Heart right ventricle (tissue), 16 donors: ENCODE data around the gene SPATA25. TPM values are rescaled to one million over a fixed set of nuclear protein-coding genes. Genes with fewer than 3 reads are reported as not detected.

Experiments
- ATAC-seq, 8 donors: fragments of 200-7000 bp; cut with Tn5 transposase; one replicate each; pipeline ENCODE4 v1.9.1; 2020; ENCODE audit warnings: mild to moderate bottlenecking in 8 of 8, moderate library complexity in 8 of 8, moderate number of reproducible peaks in 1 of 8
- DNase-seq, 2 donors: peaks; one replicate each; pipeline ENCODE4 v3.0.0-alpha.2; 2020
- H3K27ac ChIP-seq, 10 donors: fragments of 200-600 bp; sonication (generic) in 2 of 10; one replicate each; pipeline versions ENCODE4 v1.5.0 to v1.8.0; 2020 to 2022; ENCODE audit warnings: mild to moderate bottlenecking in 3 of 10
- H3K27me3 ChIP-seq, 7 donors: fragments of 200-600 bp; one replicate each; pipeline ENCODE4 v1.8.0; 2021 to 2022; ENCODE audit warnings: mild to moderate bottlenecking in 2 of 7
- H3K36me3 ChIP-seq, 9 donors: fragments of 200-600 bp; sonication (generic) in 1 of 9; one replicate each; pipeline versions ENCODE4 v1.5.0 to v1.8.0; 2020 to 2022; ENCODE audit warnings: mild to moderate bottlenecking in 2 of 9
- H3K4me1 ChIP-seq, 9 donors: fragments of 200-600 bp; sonication (generic) in 1 of 9; one replicate each; pipeline versions ENCODE4 v1.5.0 to v1.8.0; 2020 to 2022; ENCODE audit warnings: mild to moderate bottlenecking in 4 of 9
- H3K4me3 ChIP-seq, 10 donors: fragments of 200-600 bp; sonication (generic) in 2 of 10; one replicate each; pipeline versions ENCODE4 v1.5.0 to v1.8.0; 2020 to 2022; ENCODE audit warnings: mild to moderate bottlenecking in 7 of 10, moderate library complexity in 2 of 10
- H3K9me3 ChIP-seq, 11 donors: fragments of 200-600 bp in 10 of 11; sonication (generic) in 2 of 11; one replicate each; pipeline versions ENCODE4 v1.5.0 to v1.8.0; 2013 to 2022; ENCODE audit warnings: mild to moderate bottlenecking in 2 of 11, control low read depth in 1 of 11, moderate library complexity in 1 of 11
- WGBS, 2 donors: extraction: QIAGEN DNeasy Blood & Tissue Kit; methylation state at CpG; one replicate each; pipeline ENCODE4 v1.1.7; 2013; ENCODE audit warnings: inconsistent platforms in 1 of 2; 5-methylcytosine and 5-hydroxymethylcytosine counted together
- intact Hi-C, 10 donors: fragments of 100-400 bp; cut with DNase I; formaldehyde crosslinking; loops; one replicate each; pipeline versions ENCODE4 v1.11.1 to v1.14.2; 2022
- polyA plus RNA-seq, 2 donors: library from polyadenylated mRNA; stranded (reverse); fragments of 200-250 nt; gene quantifications; one replicate each; pipeline ENCODE4 v1.2.3, GENCODE V29; 2013
- total RNA-seq, 10 donors: library from RNA; stranded (reverse); fragmentation: NEBNext Ultra II Directional in 3 of 10; extraction: Animal tissue kit (Norgen Biotek cat#: 25700) in 3 of 10; gene quantifications; one replicate each; pipeline versions ENCODE4 v1.2.1 to v1.2.4, GENCODE V29; 2021 to 2023
- TF ChIP-seq, protein P1 (sequence below), 9 donors: fragments of 200-600 bp; sonication (generic) in 2 of 9; IDR thresholded peaks; one replicate each; pipeline versions ENCODE4 v1.5.0 to v1.8.0; 2021 to 2022; ENCODE audit warnings: antibody characterized with exemption in 9 of 9, mild to moderate bottlenecking in 5 of 9, moderate library complexity in 1 of 9
- donor health status: Arrhythmogenic right ventricular cardiomyopathy.
- donor health status: ischemic (EF 13 %, LVEDD 7.1; RV severe dilation, severe dysfunction).
- donor health status: healthy with polysubstance abuse.
- donor health status: DM: no; HTN: yes; CAD: no.
- donor health status: DM: no; HTN: no; CAD: no.
- donor health status: ischemic (EF 25% LVEDD 6.9; RV normal size, moderate dysfunction).
- donor health status: ischemic (EF 25% LVEDD 5.7; RV mildly dilated, moderate dysfunction).
- donor health status: healthy.
- donor health status: DM: yes; HTN: yes; CAD: no.
- donor health status: Ischemic cardiomyopathy.
- donor health status: ischemic (EF 35%, LVEDD 5.7; RV mildly dilated, moderate dysfunction).
- donor health status: nonischemic (EF 11% LVEDD 7.7; RV severe dilation, severe dysfunction).
- donor health status: DM: yes; HTN: yes; CAD: no.
- donor health status: PGD.
- donor health status: ischemic (EF 29% LVEDD 5.4; RV normal size, mild dysfunction).
- donor health status: nonischemic (EF 23%, LVEDD 6.1; RV moderate dilation, normal function).

SPATA25 gene
- total and polyA plus RNA-seq, 12 donors: 0.65 to 4.3 (median 2.0) TPM

GRCh38 chr20:45853484-45853883, 33.9 kb downstream of the SPATA25 start:
- Histone ChIP-seq H3K27me3 (no peaks in the 10 kb centered on the region), H3K4me1 (peaks cover 10 to 44% (median 32%) of the 10 kb centered on the region in 9 donors), H3K27ac (no peak overlapping the region), H3K36me3 (peaks cover 0 to 65% (median 0%) of the 10 kb centered on the region in 9 donors), H3K9me3 (no peaks in the 10 kb centered on the region), H3K4me3 (no peak overlapping the region)
- intact Hi-C loops: no loop called here
- DNase-seq (no peak), ATAC-seq (no peak)
- WGBS, 2 donors: 87 to 89% methylated on average over 2 of the region's 2 CpGs
- TF ChIP-seq, protein P1, sequence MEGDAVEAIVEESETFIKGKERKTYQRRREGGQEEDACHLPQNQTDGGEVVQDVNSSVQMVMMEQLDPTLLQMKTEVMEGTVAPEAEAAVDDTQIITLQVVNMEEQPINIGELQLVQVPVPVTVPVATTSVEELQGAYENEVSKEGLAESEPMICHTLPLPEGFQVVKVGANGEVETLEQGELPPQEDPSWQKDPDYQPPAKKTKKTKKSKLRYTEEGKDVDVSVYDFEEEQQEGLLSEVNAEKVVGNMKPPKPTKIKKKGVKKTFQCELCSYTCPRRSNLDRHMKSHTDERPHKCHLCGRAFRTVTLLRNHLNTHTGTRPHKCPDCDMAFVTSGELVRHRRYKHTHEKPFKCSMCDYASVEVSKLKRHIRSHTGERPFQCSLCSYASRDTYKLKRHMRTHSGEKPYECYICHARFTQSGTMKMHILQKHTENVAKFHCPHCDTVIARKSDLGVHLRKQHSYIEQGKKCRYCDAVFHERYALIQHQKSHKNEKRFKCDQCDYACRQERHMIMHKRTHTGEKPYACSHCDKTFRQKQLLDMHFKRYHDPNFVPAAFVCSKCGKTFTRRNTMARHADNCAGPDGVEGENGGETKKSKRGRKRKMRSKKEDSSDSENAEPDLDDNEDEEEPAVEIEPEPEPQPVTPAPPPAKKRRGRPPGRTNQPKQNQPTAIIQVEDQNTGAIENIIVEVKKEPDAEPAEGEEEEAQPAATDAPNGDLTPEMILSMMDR (IDR thresholded peaks at IDR 0.05): no peak

DNA sequence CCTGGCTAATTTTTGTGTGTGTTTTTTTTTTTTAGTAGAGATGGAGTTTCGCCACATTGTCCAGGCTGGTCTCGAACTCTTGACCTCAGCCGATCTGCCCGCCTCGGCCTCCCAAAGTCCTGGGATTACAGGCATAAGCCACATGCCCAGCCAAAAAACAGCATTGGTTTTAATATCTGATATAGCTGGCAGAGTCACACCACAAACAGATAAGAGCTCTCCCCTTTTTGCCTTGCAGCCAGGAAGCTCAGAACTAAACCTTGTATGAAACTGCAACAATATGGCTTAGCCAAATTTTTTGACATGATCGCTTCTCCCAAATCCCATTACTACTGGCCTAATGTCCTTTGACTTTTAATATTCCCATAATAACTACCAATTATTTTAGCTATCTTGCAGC, 35.1 kb downstream of the SPATA25 start:
- H3K27me3 ChIP-seq: no peaks in the 10 kb centered on the region
- H3K27ac ChIP-seq: no peak overlapping the region
- WGBS, 2 donors: 95 to 100% methylated on average over 6 of the region's 6 CpGs
- no peak overlapping the region for H3K4me3 ChIP-seq
- no peaks in the 10 kb centered on the region for H3K9me3 ChIP-seq
- H3K36me3 ChIP-seq: peaks cover 0 to 77% (median 5%) of the 10 kb centered on the region in 9 donors
- TF ChIP-seq, protein P1 (IDR thresholded peaks at IDR 0.05): no peak
- ATAC-seq: no peak
- no peak for DNase-seq
- peaks cover 10 to 35% (median 24%) of the 10 kb centered on the region in 9 donors for H3K4me1 ChIP-seq
- intact Hi-C loops: no loop called here

DNA sequence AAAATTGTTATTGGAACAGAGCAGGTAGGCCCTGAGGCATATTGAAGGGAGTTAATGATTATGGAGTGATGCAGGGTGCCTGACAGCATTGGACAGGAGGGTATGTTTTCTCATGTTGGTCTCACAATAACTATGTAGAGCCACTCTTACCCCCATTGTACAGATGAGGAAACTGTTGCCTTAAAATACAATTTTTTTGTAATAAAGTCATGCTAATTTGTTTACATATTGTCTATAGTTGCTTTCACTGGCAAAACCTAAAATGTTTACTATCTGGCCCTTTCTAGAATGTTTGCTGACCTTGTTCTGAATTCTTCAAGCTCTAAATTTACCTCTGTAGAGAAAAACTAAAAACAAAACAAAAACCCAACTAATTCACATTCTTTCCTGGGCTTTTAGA, 35.9 kb downstream of the SPATA25 start:
- peak overlapping the region in 4 of 10 donors; percentile 5 to 35 (median 22) for H3K27ac ChIP-seq

GRCh38 chr20:45850926-45851325, 36.5 kb downstream of the SPATA25 start:
- TF ChIP-seq, protein P1 (IDR thresholded peaks at IDR 0.05): no peak
- ATAC-seq: peak in 4 of 8 donors; percentile 40 to 75 (median 56)
- DNase-seq: no peak
- peaks cover 0 to 91% (median 7%) of the 10 kb centered on the region in 9 donors for H3K36me3 ChIP-seq
- no peaks in the 10 kb centered on the region for H3K27me3 ChIP-seq
- no peaks in the 10 kb centered on the region for H3K9me3 ChIP-seq
- peaks cover 7 to 25% (median 15%) of the 10 kb centered on the region in 9 donors for H3K4me1 ChIP-seq
- H3K27ac ChIP-seq: peak overlapping the region in 7 of 10 donors; percentile 4 to 41 (median 18)
- WGBS, 2 donors: 65 to 67% methylated on average over 1 of the region's 1 CpG
- intact Hi-C loops: no loop called here
- no peak overlapping the region for H3K4me3 ChIP-seq

More for the DNA sequence above, 35.9 kb downstream of the SPATA25 start:
- DNase-seq (no peak), ATAC-seq (no peak)
- TF ChIP-seq, protein P1 (IDR thresholded peaks at IDR 0.05): no peak
- Histone ChIP-seq H3K4me1 (peaks cover 10 to 31% (median 21%) of the 10 kb centered on the region in 9 donors), H3K36me3 (peaks cover 0 to 85% (median 5%) of the 10 kb centered on the region in 9 donors), H3K27me3 (no peaks in the 10 kb centered on the region), H3K4me3 (no peak overlapping the region), H3K9me3 (no peaks in the 10 kb centered on the region)
- intact Hi-C loops: no loop called here
